Heart left ventricle (tissue), 13 donors: ENCODE results near the gene SSC5D.

ENCODE experiments used
- CTCF ChIP-seq, 12 donors: fragments of 200-600 bp; sonication (generic) in 4 of 12; IDR thresholded peaks; one replicate each; pipeline versions ENCODE4 v1.5.0 to v1.8.0; 2018 to 2022; ENCODE audit warnings: antibody characterized with exemption in 12 of 12, mild to moderate bottlenecking in 5 of 12
- POLR2A ChIP-seq, 2 donors: fragments of 450-650 bp; IDR thresholded peaks; one replicate each; pipeline ENCODE4 v1.6.1; 2017; ENCODE audit warnings: antibody characterized with exemption in 2 of 2, mild to moderate bottlenecking in 2 of 2, moderate library complexity in 2 of 2
- donor health status: ischemic (EF 13 %, LVEDD 7.1; RV severe dilation, severe dysfunction).
- donor health status: DM: no; HTN: yes; CAD: no.
- donor health status: DM: no; HTN: no; CAD: no.
- donor health status: ischemic (EF 25% LVEDD 6.9; RV normal size, moderate dysfunction).
- donor health status: ischemic (EF 25% LVEDD 5.7; RV mildly dilated, moderate dysfunction).
- donor health status: ischemic (EF 35%, LVEDD 5.7; RV mildly dilated, moderate dysfunction).
- donor health status: nonischemic (EF 11% LVEDD 7.7; RV severe dilation, severe dysfunction).
- donor health status: DM: yes; HTN: yes; CAD: no.
- donor health status: PGD.
- donor health status: ischemic (EF 29% LVEDD 5.4; RV normal size, mild dysfunction).
- donor health status: nonischemic (EF 23%, LVEDD 6.1; RV moderate dilation, normal function).

- TF ChIP-seq CTCF (IDR thresholded peaks at IDR 0.05) (no peak), POLR2A (IDR thresholded peaks at IDR 0.05) (no peak)
Measured at GRCh38 chr19:55529636-55530234, 41.5 kb downstream of the SSC5D start.
